ENCODE measurements around the gene MGMT.

GRCh38 chr10:129542589-129542988, 75.5 kb downstream of the MGMT start:
- TF ChIP-seq POLR2AphosphoS5 (IDR thresholded peaks at IDR 0.05) (no peak), EZH2 (IDR thresholded peaks at IDR 0.05; ENCODE audit: borderline replicate concordance, insufficient read depth, low read length, poor library complexity, severe bottlenecking) (no peak), SMC3 (conservative IDR thresholded peaks at IDR 0.05; ENCODE audit: poor library complexity) (no peak), CTCF (IDR thresholded peaks at IDR 0.05; ENCODE audit: poor library complexity, severe bottlenecking) (no peak), REST (IDR thresholded peaks at IDR 0.05; ENCODE audit: borderline replicate concordance) (no peak)

All from neural cell (in vitro differentiated cells).